ENCODE data around the gene C19orf53.

- TF ChIP-seq CTCF (conservative IDR thresholded peaks at IDR 0.05; ENCODE audit: low read length) (no peak), EZH2phosphoT487 (IDR thresholded peaks at IDR 0.05; ENCODE audit: borderline replicate concordance, low read depth, low read length) (no peak)
Measured at GRCh38 chr19:13817615-13818371, 43.5 kb downstream of the C19orf53 start.
